Skeletal muscle satellite cell (primary cell): ENCODE measurements around the gene PRDM12.

Source experiments
- H3K27me3 ChIP-seq: 2 replicates; pipeline ENCODE4 v1.7.0; 2013; ENCODE audit warnings: low read length; ENCODE audit not compliant: control insufficient read depth, insufficient read depth
- H3K36me3 ChIP-seq: 2 replicates; pipeline ENCODE4 v1.7.0; 2013; ENCODE audit warnings: mild to moderate bottlenecking, control low read depth, low read length; ENCODE audit not compliant: insufficient read depth
- H3K4me1 ChIP-seq: 2 replicates; pipeline ENCODE4 v1.7.0; 2013; ENCODE audit warnings: low read length; ENCODE audit not compliant: control insufficient read depth, insufficient read depth
- H3K4me2 ChIP-seq: 2 replicates; pipeline ENCODE4 v1.7.0; 2013; ENCODE audit warnings: mild to moderate bottlenecking, low read length
- H3K4me3 ChIP-seq: 2 replicates; pipeline ENCODE4 v1.7.0; 2013; ENCODE audit warnings: low read length
- H3K9ac ChIP-seq: 2 replicates; pipeline ENCODE4 v1.7.0; 2013; ENCODE audit warnings: mild to moderate bottlenecking, low read depth, low read length, moderate library complexity
- H3K9me3 ChIP-seq: replicated peaks from 2 replicates; pipeline ENCODE4 v1.7.0; 2013; ENCODE audit warnings: mild to moderate bottlenecking, control low read depth, low read length

PRDM12 gene

DNA sequence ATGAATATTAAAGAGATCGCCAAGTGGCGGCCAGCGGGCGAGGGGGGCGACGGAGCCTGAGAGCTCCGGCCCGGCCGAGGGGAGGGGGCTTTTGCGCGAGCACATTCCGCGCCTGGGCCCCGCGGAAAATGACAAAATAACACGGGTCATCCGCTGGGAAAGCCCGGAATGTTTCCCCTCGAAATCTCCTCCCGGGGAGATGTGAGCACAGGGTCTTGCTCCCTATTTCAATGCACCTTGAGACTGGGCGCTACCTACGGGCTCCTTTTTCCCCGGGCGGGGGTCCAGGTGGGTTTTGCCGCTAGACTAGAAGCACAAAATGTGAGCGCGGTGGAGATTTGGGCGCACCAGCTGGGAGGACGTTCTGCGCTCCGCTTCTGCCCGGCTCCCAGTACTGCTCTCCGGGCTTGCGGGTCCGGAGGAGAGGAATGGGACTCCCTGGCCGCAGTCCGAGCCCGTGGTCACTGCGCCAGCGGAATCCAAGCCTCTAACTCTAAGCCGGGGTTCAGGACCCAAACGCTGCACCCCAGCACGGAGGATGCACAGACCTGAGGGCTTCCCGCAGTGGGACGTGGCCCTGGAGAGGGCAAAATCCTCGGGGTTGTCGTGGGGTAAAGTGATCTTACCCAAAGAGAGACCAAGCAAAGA, 2.8 kb upstream of the PRDM12 start:
- no peak overlapping the region for H3K4me3 ChIP-seq
- H3K4me2 ChIP-seq, result peak overlapping the region; percentile 79
- no peaks in the 10 kb centered on the region for H3K36me3 ChIP-seq
- H3K9me3 ChIP-seq, result no peaks in the 10 kb centered on the region
- peaks cover 3% of the 10 kb centered on the region for H3K4me1 ChIP-seq
- H3K9ac ChIP-seq, result no peak overlapping the region
- peaks cover 92% of the 10 kb centered on the region for H3K27me3 ChIP-seq

DNA sequence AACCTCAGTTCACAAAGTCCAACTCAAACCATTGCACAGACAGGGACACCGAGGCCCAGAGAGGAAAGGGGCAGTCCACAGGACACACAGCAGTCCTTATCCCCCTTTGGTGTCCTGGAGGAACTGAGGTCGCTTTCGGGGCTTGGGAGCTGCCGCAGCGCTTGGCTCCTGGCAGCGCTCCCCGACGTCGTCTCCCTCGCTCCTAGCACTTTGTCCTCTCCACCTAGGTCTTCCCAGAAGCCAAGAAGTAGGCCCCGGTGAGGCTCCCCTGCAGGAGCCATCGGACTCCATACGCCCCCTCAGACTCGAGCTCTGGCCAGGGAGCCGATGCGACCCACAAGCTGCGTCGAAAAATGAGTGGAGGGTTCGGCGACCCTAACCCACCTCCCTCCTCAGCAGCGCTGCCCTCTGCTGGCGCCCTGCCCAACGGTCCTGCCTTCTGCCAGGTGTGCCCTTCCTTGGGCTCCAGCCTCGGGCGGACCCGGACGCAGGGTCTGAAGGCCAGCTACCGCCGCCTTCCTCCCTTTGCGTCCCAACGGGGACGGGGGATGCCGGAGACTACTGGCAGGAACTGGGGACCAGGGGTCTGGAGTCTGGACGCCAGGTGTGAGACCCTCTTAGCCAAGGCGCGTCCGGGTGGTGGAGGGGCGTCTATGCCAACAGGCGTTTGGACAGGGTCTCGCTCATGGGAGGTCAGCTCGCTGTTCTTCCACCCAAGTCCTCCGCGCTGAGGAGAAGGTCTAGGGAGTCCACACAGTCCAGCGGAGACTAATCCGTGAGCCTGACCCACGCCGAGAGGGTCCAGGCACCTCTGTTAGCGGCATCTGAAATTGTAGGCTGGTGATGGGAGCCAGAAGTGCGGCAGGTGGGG, 2.1 kb upstream of the PRDM12 start:
- Histone ChIP-seq H3K9ac (no peak overlapping the region), H3K36me3 (no peaks in the 10 kb centered on the region), H3K4me1 (peaks cover 3% of the 10 kb centered on the region), H3K4me3 (no peak overlapping the region), H3K4me2 (no peak overlapping the region), H3K27me3 (peaks cover 92% of the 10 kb centered on the region), H3K9me3 (no peaks in the 10 kb centered on the region)

- Histone ChIP-seq H3K9ac (no peak overlapping the region), H3K36me3 (no peaks in the 10 kb centered on the region), H3K4me1 (peaks cover 3% of the 10 kb centered on the region), H3K27me3 (peaks cover 91% of the 10 kb centered on the region), H3K4me2 (no peak overlapping the region), H3K4me3 (no peak overlapping the region), H3K9me3 (no peaks in the 10 kb centered on the region)
Observed at GRCh38 chr9:130662970-130663257, 1.5 kb upstream of the PRDM12 start.

DNA sequence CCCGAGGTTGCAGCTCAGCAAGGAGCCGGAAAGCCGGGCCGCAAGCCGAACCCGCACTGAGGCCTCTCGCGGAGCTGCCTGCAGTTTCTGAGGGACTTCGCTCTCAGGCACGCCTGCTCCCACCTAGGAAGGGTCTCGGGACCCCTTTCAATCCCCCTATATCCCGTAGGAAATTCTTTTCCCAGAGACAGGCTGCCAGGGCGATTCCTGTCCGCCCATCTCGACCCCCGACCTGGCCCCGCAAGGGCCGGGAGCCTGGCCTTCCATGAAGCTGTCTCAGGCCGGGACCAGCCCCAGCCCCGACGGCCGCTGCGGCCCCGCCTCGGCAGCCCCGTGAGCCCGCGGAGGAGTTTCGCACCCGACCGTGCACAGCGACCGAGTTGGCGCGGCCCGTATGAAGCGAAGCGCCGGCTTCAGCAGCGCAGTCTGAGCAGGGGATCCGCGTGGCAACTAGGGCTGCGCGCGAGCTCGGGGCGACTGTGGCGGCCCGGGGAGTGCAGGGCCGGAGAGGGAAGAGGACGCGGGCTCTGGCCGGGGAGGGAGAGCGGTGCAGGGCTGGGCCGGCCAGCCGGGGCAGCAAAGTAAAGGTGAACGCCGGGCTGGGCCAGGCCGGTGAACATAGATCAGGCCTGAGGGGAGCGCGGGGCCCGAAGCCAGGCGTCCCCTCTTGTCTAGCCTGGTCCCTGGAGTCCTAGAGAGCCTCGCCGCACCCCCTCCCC, 977 bp upstream of the PRDM12 start:
- Histone ChIP-seq H3K36me3 (no peaks in the 10 kb centered on the region), H3K4me1 (peaks cover 3% of the 10 kb centered on the region), H3K4me2 (no peak overlapping the region), H3K27me3 (peaks cover 91% of the 10 kb centered on the region), H3K9me3 (no peaks in the 10 kb centered on the region), H3K9ac (no peak overlapping the region), H3K4me3 (no peak overlapping the region)

- Histone ChIP-seq H3K4me2 (no peak overlapping the region), H3K27me3 (peaks cover 90% of the 10 kb centered on the region), H3K36me3 (no peaks in the 10 kb centered on the region), H3K9me3 (no peaks in the 10 kb centered on the region), H3K4me3 (no peak overlapping the region), H3K9ac (no peak overlapping the region), H3K4me1 (peaks cover 3% of the 10 kb centered on the region)
Observed at GRCh38 chr9:130663977-130664250, 480 bp upstream of the PRDM12 start.

GRCh38 chr9:130665029-130665430, 636 bp downstream of the PRDM12 start:
- Histone ChIP-seq H3K4me1 (peaks cover 3% of the 10 kb centered on the region), H3K4me3 (no peak overlapping the region), H3K4me2 (peak overlapping the region; percentile 45), H3K9me3 (no peaks in the 10 kb centered on the region), H3K27me3 (peaks cover 81% of the 10 kb centered on the region), H3K9ac (no peak overlapping the region), H3K36me3 (no peaks in the 10 kb centered on the region)

DNA sequence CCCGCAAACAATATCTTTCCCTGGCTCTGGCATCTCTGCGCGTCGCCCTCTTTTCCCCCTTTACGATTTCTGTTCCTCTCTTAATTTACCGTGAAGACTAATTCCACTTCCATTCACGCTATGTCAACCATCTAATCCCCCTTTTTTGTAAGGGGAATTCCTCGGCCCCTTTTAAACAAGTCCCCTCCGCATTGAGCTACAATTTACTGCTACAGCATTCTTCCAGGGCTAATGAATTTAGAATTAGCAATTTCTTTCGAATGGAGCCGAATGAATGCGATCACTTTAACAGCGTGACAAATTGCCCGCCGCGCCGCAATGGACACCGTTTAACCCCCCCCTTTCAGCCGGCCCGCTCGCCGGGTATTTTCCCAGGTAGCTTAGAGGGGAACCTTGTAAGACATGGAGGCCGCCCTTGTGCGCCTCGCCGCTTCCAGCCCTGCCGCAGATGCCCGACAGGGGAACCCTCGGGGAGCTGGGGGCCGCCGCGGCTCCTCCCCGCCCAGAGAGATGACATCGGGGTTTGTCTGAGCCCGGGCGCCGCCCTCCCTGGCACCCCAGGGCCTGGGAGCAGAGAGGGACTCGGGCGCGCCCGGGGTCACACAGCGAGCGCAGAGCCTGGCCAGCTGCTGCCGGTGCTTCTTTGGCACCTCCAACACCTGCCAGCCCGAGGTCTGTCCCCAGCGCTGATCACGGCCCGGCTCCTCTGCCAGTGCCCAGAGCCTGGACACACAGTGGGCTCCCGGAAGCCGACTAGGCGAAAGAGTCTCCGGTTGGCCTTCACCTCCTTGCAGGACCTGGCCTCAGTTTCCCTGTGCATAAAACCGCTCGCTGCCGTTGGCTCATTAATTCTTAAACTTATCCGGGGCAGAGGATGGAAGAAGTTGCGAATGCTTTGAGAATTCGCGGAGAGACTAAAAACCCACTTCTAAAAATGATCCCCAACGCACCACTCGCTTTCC, 1.3 kb downstream of the PRDM12 start:
- no peaks in the 10 kb centered on the region for H3K9me3 ChIP-seq
- H3K9ac ChIP-seq, result no peak overlapping the region
- H3K4me2 ChIP-seq, result no peak overlapping the region
- no peaks in the 10 kb centered on the region for H3K36me3 ChIP-seq
- H3K4me3 ChIP-seq, result no peak overlapping the region
- H3K4me1 ChIP-seq, result peaks cover 3% of the 10 kb centered on the region
- H3K27me3 ChIP-seq, result peaks cover 75% of the 10 kb centered on the region

- no peaks in the 10 kb centered on the region for H3K4me1 ChIP-seq
- H3K27me3 ChIP-seq, result peaks cover 66% of the 10 kb centered on the region
Observed at GRCh38 chr9:130666393-130667119, 2.2 kb downstream of the PRDM12 start.

GRCh38 chr9:130667120-130667435, 2.7 kb downstream of the PRDM12 start:
- Histone ChIP-seq H3K27me3 (peaks cover 61% of the 10 kb centered on the region), H3K36me3 (no peaks in the 10 kb centered on the region), H3K4me2 (no peak overlapping the region), H3K9ac (no peak overlapping the region), H3K9me3 (no peaks in the 10 kb centered on the region), H3K4me1 (no peaks in the 10 kb centered on the region), H3K4me3 (no peak overlapping the region)

More at GRCh38 chr9:130666393-130667119, 2.2 kb downstream of the PRDM12 start:
- H3K4me3 ChIP-seq, result no peak overlapping the region
- H3K9me3 ChIP-seq, result no peaks in the 10 kb centered on the region
- no peak overlapping the region for H3K9ac ChIP-seq
- no peak overlapping the region for H3K4me2 ChIP-seq
- H3K36me3 ChIP-seq, result no peaks in the 10 kb centered on the region

- Histone ChIP-seq H3K9me3 (no peaks in the 10 kb centered on the region), H3K4me2 (no peak overlapping the region), H3K27me3 (peaks cover 50% of the 10 kb centered on the region), H3K4me3 (no peak overlapping the region), H3K36me3 (no peaks in the 10 kb centered on the region), H3K4me1 (peaks cover 9% of the 10 kb centered on the region), H3K9ac (no peak overlapping the region)
Observed at GRCh38 chr9:130668196-130668595, 3.8 kb downstream of the PRDM12 start.
